Vagina (tissue), 2 donors: ENCODE measurements around the gene MYO1D. TPM values are rescaled to one million over a fixed set of nuclear protein-coding genes. Genes with fewer than 3 reads are reported as not detected.

Source experiments
- DNase-seq, 2 donors: peaks; one replicate each; pipeline ENCODE4 v3.0.0-alpha.2; 2017; ENCODE audit errors: extremely low spot score in 2 of 2
- H3K27ac ChIP-seq: fragments of 200-600 bp; sonication (generic); one replicate; pipeline ENCODE4 v1.5.1; 2019
- H3K27me3 ChIP-seq: fragments of 200-600 bp; sonication (generic); one replicate; pipeline ENCODE4 v1.5.1; 2019
- H3K36me3 ChIP-seq, 2 donors: fragments of 200-600 bp; sonication (generic); one replicate each; pipeline ENCODE4 v1.5.1; 2017 to 2019
- H3K4me1 ChIP-seq: fragments of 200-600 bp; sonication (generic); one replicate; pipeline ENCODE4 v1.5.1; 2019
- H3K4me3 ChIP-seq, 2 donors: fragments of 200-600 bp; sonication (generic); 1 replicate in 1 of 2; 2 replicates in 1 of 2; pipeline ENCODE4 v1.5.1; 2016 to 2019
- H3K9me3 ChIP-seq: fragments of 200-600 bp; sonication (generic); one replicate; pipeline ENCODE4 v1.5.1; 2019
- CTCF ChIP-seq, 3 experiments: fragments of 450-650 bp in 2 of 3; fragments of 200-600 bp in 1 of 3; sonication (generic) in 1 of 3; IDR thresholded peaks; one replicate each; pipeline ENCODE4 v1.5.1; 2017 to 2019; ENCODE audit warnings: antibody characterized with exemption in 3 of 3, mild to moderate bottlenecking in 2 of 3, moderate library complexity in 2 of 3
- POLR2A ChIP-seq, 2 donors: fragments of 450-650 bp; IDR thresholded peaks; one replicate each; pipeline ENCODE4 v1.6.1; 2017; ENCODE audit warnings: antibody characterized with exemption in 2 of 2, mild to moderate bottlenecking in 2 of 2, moderate library complexity in 2 of 2
- POLR2AphosphoS5 ChIP-seq, 2 donors: sonication (generic); formaldehyde crosslinking; IDR thresholded peaks; one replicate each; pipeline ENCODE4 v1.9.0; 2017; ENCODE audit warnings: antibody characterized with exemption in 2 of 2, mild to moderate bottlenecking in 2 of 2, low read depth in 1 of 2; ENCODE audit not compliant: insufficient read depth in 1 of 2
- intact Hi-C: fragments of 100-400 bp; cut with DNase I; formaldehyde crosslinking; loops from one replicate; pipeline ENCODE4 v1.15.1; 2023
- total RNA-seq: library from RNA; depleted of rRNA; stranded (reverse); fragments of >200 nt; gene quantifications from one replicate; pipeline ENCODE4 v1.2.3, GENCODE V29; 2016

MYO1D gene
- total RNA-seq, 1 donor from 2014 or later, result 44.7 TPM

GRCh38 chr17:32696426-32696825 is 180.5 kb downstream of the MYO1D start:
- no peak for TF ChIP-seq POLR2AphosphoS5 (IDR thresholded peaks at IDR 0.05; ENCODE audit: insufficient read depth in 1 of 2, low read depth in 1 of 2)
- no peak for TF ChIP-seq CTCF (IDR thresholded peaks at IDR 0.05)
- TF ChIP-seq POLR2A (IDR thresholded peaks at IDR 0.05), result no peak
- peaks cover 0 to 4% of the 10 kb centered on the region in 2 donors for H3K36me3 ChIP-seq
- intact Hi-C loops, result no loop called here
- H3K27me3 ChIP-seq, result no peaks in the 10 kb centered on the region
- no peaks in the 10 kb centered on the region for H3K4me1 ChIP-seq
- H3K27ac ChIP-seq, result no peak overlapping the region
- H3K4me3 ChIP-seq, result no peak overlapping the region
- no peaks in the 10 kb centered on the region for H3K9me3 ChIP-seq
- DNase-seq, result no peak

DNA sequence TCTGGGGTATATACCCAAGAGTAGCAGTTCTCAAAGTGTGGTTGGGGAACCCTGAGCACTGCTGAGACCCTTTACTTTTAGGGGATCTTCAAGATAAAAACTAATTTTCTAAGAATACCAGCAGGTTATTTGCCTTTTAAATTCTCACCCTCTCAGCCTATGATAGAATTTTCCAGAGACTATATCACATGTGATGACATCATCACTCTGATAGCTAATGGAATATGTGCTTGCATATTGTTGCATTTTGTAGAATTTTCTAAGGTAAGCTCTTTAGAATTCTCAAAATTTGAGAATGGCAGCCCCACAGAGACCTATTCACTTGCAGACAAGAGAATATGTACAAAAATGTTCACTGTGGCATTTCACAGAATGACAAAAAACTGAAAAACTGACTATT is 181.1 kb downstream of the MYO1D start:
- no peak for DNase-seq

DNA sequence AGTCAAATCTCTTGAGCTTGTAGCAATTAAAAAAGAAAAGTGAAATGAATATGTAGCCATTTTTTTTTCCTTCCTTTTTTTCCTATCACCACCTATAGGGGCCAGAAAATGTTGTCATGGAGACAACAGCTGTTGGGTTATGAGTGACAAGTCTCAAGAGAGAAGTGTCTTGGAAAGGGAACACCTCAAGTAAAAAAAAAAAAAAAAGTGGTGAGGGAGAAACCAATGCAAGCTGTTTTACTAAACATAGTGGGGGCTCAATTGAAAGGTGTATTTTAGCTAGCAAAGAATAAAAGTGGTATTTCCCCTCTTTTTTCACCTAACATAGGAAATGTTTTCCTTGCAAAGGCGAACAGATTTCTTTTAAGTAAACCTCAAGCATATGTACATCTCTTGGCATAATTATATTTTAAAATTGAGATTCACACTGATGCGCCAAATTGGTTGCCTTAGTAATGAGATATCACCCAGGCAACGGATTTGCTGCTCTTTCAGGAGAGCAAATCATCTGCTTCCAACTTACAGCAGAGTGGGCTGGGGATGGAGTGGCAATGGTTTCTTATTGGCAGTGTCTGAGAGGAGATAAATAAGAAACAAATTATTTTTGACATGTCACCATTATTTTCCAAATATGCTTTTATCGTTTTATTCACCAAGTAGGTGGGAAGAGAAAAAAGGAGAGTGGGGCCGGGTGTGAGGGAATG is 183.6 kb downstream of the MYO1D start:
- intact Hi-C loops, result no loop called here
- DNase-seq, result no peak
- Histone ChIP-seq H3K27me3 (no peaks in the 10 kb centered on the region), H3K27ac (no peak overlapping the region), H3K4me1 (no peaks in the 10 kb centered on the region), H3K36me3 (no peaks in the 10 kb centered on the region), H3K9me3 (no peaks in the 10 kb centered on the region), H3K4me3 (no peak overlapping the region)
- TF ChIP-seq POLR2AphosphoS5 (IDR thresholded peaks at IDR 0.05; ENCODE audit: insufficient read depth in 1 of 2, low read depth in 1 of 2) (no peak), CTCF (IDR thresholded peaks at IDR 0.05) (no peak), POLR2A (IDR thresholded peaks at IDR 0.05) (no peak)

More for the DNA sequence above, 181.1 kb downstream of the MYO1D start:
- H3K4me3 ChIP-seq, result no peak overlapping the region
- H3K4me1 ChIP-seq, result no peaks in the 10 kb centered on the region
- no peaks in the 10 kb centered on the region for H3K9me3 ChIP-seq
- intact Hi-C loops, result no loop called here
- TF ChIP-seq POLR2AphosphoS5 (IDR thresholded peaks at IDR 0.05; ENCODE audit: insufficient read depth in 1 of 2, low read depth in 1 of 2) (no peak), CTCF (IDR thresholded peaks at IDR 0.05) (no peak), POLR2A (IDR thresholded peaks at IDR 0.05) (no peak)
- no peak overlapping the region for H3K27ac ChIP-seq
- H3K27me3 ChIP-seq, result no peaks in the 10 kb centered on the region
- H3K36me3 ChIP-seq, result peaks cover 0 to 4% of the 10 kb centered on the region in 2 donors

DNA sequence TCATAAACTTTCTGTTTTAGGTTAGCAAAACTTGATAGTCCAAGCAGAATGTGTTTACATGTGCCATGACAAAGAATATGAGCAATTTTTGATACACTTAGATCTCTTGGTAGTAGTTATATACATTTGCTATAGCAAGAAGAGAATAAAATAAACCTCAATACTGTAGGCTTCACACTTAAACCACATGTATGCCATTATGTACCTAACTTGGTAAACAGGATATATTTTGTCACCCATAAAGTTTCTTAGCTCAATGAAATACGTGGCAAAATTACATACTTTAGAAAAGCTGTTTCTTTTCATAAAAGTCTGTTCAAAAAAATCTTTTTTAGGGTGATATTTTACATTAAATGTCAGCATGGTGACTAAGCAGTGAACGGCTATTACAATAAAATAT is 184.7 kb downstream of the MYO1D start:
- no peak overlapping the region for H3K4me3 ChIP-seq
- DNase-seq, result no peak

GRCh38 chr17:32689348-32689747 is 187.6 kb downstream of the MYO1D start:
- no peak for TF ChIP-seq POLR2AphosphoS5 (IDR thresholded peaks at IDR 0.05; ENCODE audit: insufficient read depth in 1 of 2, low read depth in 1 of 2)
- no peak for TF ChIP-seq CTCF (IDR thresholded peaks at IDR 0.05)
- no peak for TF ChIP-seq POLR2A (IDR thresholded peaks at IDR 0.05)
- H3K27me3 ChIP-seq, result no peaks in the 10 kb centered on the region
- intact Hi-C loops, result no loop called here

More for the DNA sequence above, 184.7 kb downstream of the MYO1D start:
- no peaks in the 10 kb centered on the region for H3K27me3 ChIP-seq
- no peaks in the 10 kb centered on the region for H3K4me1 ChIP-seq
- no peaks in the 10 kb centered on the region for H3K9me3 ChIP-seq
- H3K36me3 ChIP-seq, result no peaks in the 10 kb centered on the region
- no peak overlapping the region for H3K27ac ChIP-seq
- intact Hi-C loops, result no loop called here
- TF ChIP-seq POLR2A (IDR thresholded peaks at IDR 0.05) (no peak), POLR2AphosphoS5 (IDR thresholded peaks at IDR 0.05; ENCODE audit: insufficient read depth in 1 of 2, low read depth in 1 of 2) (no peak)

More at GRCh38 chr17:32689348-32689747, 187.6 kb downstream of the MYO1D start:
- Histone ChIP-seq H3K4me1 (no peaks in the 10 kb centered on the region), H3K4me3 (no peak overlapping the region), H3K27ac (no peak overlapping the region), H3K36me3 (no peaks in the 10 kb centered on the region), H3K9me3 (no peaks in the 10 kb centered on the region)
- no peak for DNase-seq
